Activated T-helper 17 cell treated with anti-CD3 and anti-CD28 coated beads, Interleukin-2, amount 50 U/mL, for 72 hours (primary cell): Measurements from ENCODE around the gene DNAH8. TPM values are rescaled to one million over a fixed set of nuclear protein-coding genes. Genes with fewer than 3 reads are reported as not detected.

Source experiments
- ATAC-seq: fragments of 150-1000 bp; cut with Tn5 transposase; replicated peaks from 2 replicates; pipeline ENCODE4 v1.10.0; 2021; ENCODE audit warnings: mild to moderate bottlenecking, moderate library complexity
- H3K27ac Mint-ChIP-seq: one replicate; pipeline ENCODE4 v1.8.0; 2022; ENCODE audit warnings: mixed read lengths
- H3K27me3 Mint-ChIP-seq: one replicate; pipeline ENCODE4 v1.8.0; 2022; ENCODE audit warnings: mixed read lengths
- H3K36me3 Mint-ChIP-seq: one replicate; pipeline ENCODE4 v1.8.0; 2022; ENCODE audit warnings: low read depth, mild to moderate bottlenecking, mixed read lengths
- H3K4me1 Mint-ChIP-seq: one replicate; pipeline ENCODE4 v1.8.0; 2022; ENCODE audit warnings: mixed read lengths
- H3K4me3 Mint-ChIP-seq: one replicate; pipeline ENCODE4 v1.8.0; 2022; ENCODE audit warnings: mild to moderate bottlenecking, mixed read lengths
- H3K9me3 Mint-ChIP-seq: one replicate; pipeline ENCODE4 v1.8.0; 2022; ENCODE audit warnings: mixed read lengths
- total RNA-seq, 2 donors: library from RNA; stranded (reverse); gene quantifications; one replicate each; pipeline ENCODE4 v1.2.3, GENCODE V29; 2022

The DNAH8 gene
- total RNA-seq, 2 donors from 2014 or later, result 0.03 to 0.09 TPM

- H3K4me1 Mint-ChIP-seq, result no peaks in the 10 kb centered on the region
- no peak overlapping the region for H3K4me3 Mint-ChIP-seq
- peaks cover 41% of the 10 kb centered on the region for H3K27me3 Mint-ChIP-seq
- no peak overlapping the region for H3K27ac Mint-ChIP-seq
- H3K36me3 Mint-ChIP-seq, result no peaks in the 10 kb centered on the region
- no peaks in the 10 kb centered on the region for H3K9me3 Mint-ChIP-seq
- no peak for ATAC-seq
Measured at GRCh38 chr6:39061588-39061987, 346.5 kb downstream of the DNAH8 start.

- Mint-ChIP-seq H3K27me3 (peaks cover 38% of the 10 kb centered on the region), H3K9me3 (no peaks in the 10 kb centered on the region), H3K36me3 (no peaks in the 10 kb centered on the region), H3K4me1 (no peaks in the 10 kb centered on the region), H3K27ac (no peak overlapping the region), H3K4me3 (no peak overlapping the region)
- ATAC-seq, result no peak
Measured at GRCh38 chr6:39062014-39062740, 347.1 kb downstream of the DNAH8 start.

GRCh38 chr6:39063526-39063925 is 348.4 kb downstream of the DNAH8 start:
- Mint-ChIP-seq H3K36me3 (no peaks in the 10 kb centered on the region), H3K9me3 (no peaks in the 10 kb centered on the region), H3K4me1 (no peaks in the 10 kb centered on the region), H3K27ac (no peak overlapping the region), H3K4me3 (no peak overlapping the region), H3K27me3 (peaks cover 36% of the 10 kb centered on the region)
- ATAC-seq, result no peak

- H3K27ac Mint-ChIP-seq, result no peak overlapping the region
- no peaks in the 10 kb centered on the region for H3K4me1 Mint-ChIP-seq
- ATAC-seq, result no peak
- no peaks in the 10 kb centered on the region for H3K36me3 Mint-ChIP-seq
- peaks cover 27% of the 10 kb centered on the region for H3K27me3 Mint-ChIP-seq
- no peak overlapping the region for H3K4me3 Mint-ChIP-seq
- no peaks in the 10 kb centered on the region for H3K9me3 Mint-ChIP-seq
Measured at GRCh38 chr6:39065561-39065960, 350.4 kb downstream of the DNAH8 start.

GRCh38 chr6:39068391-39068790 is 353.3 kb downstream of the DNAH8 start:
- Mint-ChIP-seq H3K4me3 (no peak overlapping the region), H3K27me3 (peaks cover 17% of the 10 kb centered on the region), H3K36me3 (no peaks in the 10 kb centered on the region), H3K9me3 (no peaks in the 10 kb centered on the region), H3K27ac (no peak overlapping the region), H3K4me1 (no peaks in the 10 kb centered on the region)
- no peak for ATAC-seq

- Mint-ChIP-seq H3K9me3 (no peaks in the 10 kb centered on the region), H3K4me1 (no peaks in the 10 kb centered on the region), H3K27ac (no peak overlapping the region), H3K4me3 (no peak overlapping the region), H3K27me3 (peaks cover 5% of the 10 kb centered on the region), H3K36me3 (no peaks in the 10 kb centered on the region)
- ATAC-seq, result no peak
Measured at GRCh38 chr6:39072830-39073229, 357.7 kb downstream of the DNAH8 start.

- no peak for ATAC-seq
- Mint-ChIP-seq H3K27me3 (peaks cover 5% of the 10 kb centered on the region), H3K27ac (no peak overlapping the region), H3K9me3 (no peaks in the 10 kb centered on the region), H3K36me3 (no peaks in the 10 kb centered on the region), H3K4me1 (no peaks in the 10 kb centered on the region), H3K4me3 (no peak overlapping the region)
Measured at GRCh38 chr6:39073471-39074355, 358.6 kb downstream of the DNAH8 start.

- Mint-ChIP-seq H3K4me1 (no peaks in the 10 kb centered on the region), H3K27ac (no peak overlapping the region), H3K9me3 (no peaks in the 10 kb centered on the region), H3K27me3 (peaks cover 5% of the 10 kb centered on the region), H3K36me3 (no peaks in the 10 kb centered on the region), H3K4me3 (no peak overlapping the region)
- ATAC-seq, result no peak
Measured at GRCh38 chr6:39074486-39074885, 359.4 kb downstream of the DNAH8 start.

- H3K27ac Mint-ChIP-seq, result no peak overlapping the region
- H3K4me3 Mint-ChIP-seq, result no peak overlapping the region
- no peaks in the 10 kb centered on the region for H3K9me3 Mint-ChIP-seq
- peaks cover 4% of the 10 kb centered on the region for H3K27me3 Mint-ChIP-seq
- no peak for ATAC-seq
- H3K4me1 Mint-ChIP-seq, result no peaks in the 10 kb centered on the region
- H3K36me3 Mint-ChIP-seq, result no peaks in the 10 kb centered on the region
Measured at GRCh38 chr6:39075010-39075686, 360.0 kb downstream of the DNAH8 start.

GRCh38 chr6:39075807-39076622 is 360.9 kb downstream of the DNAH8 start:
- no peak overlapping the region for H3K27ac Mint-ChIP-seq

GRCh38 chr6:39076623-39077535 is 361.8 kb downstream of the DNAH8 start:
- Mint-ChIP-seq H3K36me3 (no peaks in the 10 kb centered on the region), H3K27me3 (no peaks in the 10 kb centered on the region), H3K9me3 (no peaks in the 10 kb centered on the region), H3K27ac (no peak overlapping the region), H3K4me3 (no peak overlapping the region), H3K4me1 (no peaks in the 10 kb centered on the region)
- ATAC-seq, result no peak

More at GRCh38 chr6:39075807-39076622, 360.9 kb downstream of the DNAH8 start:
- H3K4me1 Mint-ChIP-seq, result no peaks in the 10 kb centered on the region
- H3K4me3 Mint-ChIP-seq, result no peak overlapping the region
- H3K9me3 Mint-ChIP-seq, result no peaks in the 10 kb centered on the region
- H3K36me3 Mint-ChIP-seq, result no peaks in the 10 kb centered on the region
- H3K27me3 Mint-ChIP-seq, result no peaks in the 10 kb centered on the region
- ATAC-seq, result no peak

- Mint-ChIP-seq H3K36me3 (no peaks in the 10 kb centered on the region), H3K4me1 (no peaks in the 10 kb centered on the region), H3K9me3 (no peaks in the 10 kb centered on the region), H3K27me3 (peaks cover 3% of the 10 kb centered on the region), H3K4me3 (no peak overlapping the region), H3K27ac (no peak overlapping the region)
- ATAC-seq, result no peak
Measured at GRCh38 chr6:39077882-39078594, 362.9 kb downstream of the DNAH8 start.

GRCh38 chr6:39078695-39079094 is 363.6 kb downstream of the DNAH8 start:
- no peak overlapping the region for H3K27ac Mint-ChIP-seq
- no peak for ATAC-seq

More at GRCh38 chr6:39078695-39079094, 363.6 kb downstream of the DNAH8 start:
- Mint-ChIP-seq H3K4me3 (no peak overlapping the region), H3K36me3 (no peaks in the 10 kb centered on the region), H3K9me3 (no peaks in the 10 kb centered on the region), H3K4me1 (peaks cover 5% of the 10 kb centered on the region), H3K27me3 (peaks cover 10% of the 10 kb centered on the region)
